Vagina (tissue), 2 donors: ENCODE measurements around the gene SH2D6. TPM values are rescaled to one million over a fixed set of nuclear protein-coding genes. Genes with fewer than 3 reads are reported as not detected.

Experiments
- DNase-seq, 2 donors: peaks; one replicate each; pipeline ENCODE4 v3.0.0-alpha.2; 2017; ENCODE audit errors: extremely low spot score in 2 of 2
- H3K27ac ChIP-seq: fragments of 200-600 bp; sonication (generic); one replicate; pipeline ENCODE4 v1.5.1; 2019
- H3K27me3 ChIP-seq: fragments of 200-600 bp; sonication (generic); one replicate; pipeline ENCODE4 v1.5.1; 2019
- H3K36me3 ChIP-seq, 2 donors: fragments of 200-600 bp; sonication (generic); one replicate each; pipeline ENCODE4 v1.5.1; 2017 to 2019
- H3K4me1 ChIP-seq: fragments of 200-600 bp; sonication (generic); one replicate; pipeline ENCODE4 v1.5.1; 2019
- H3K4me3 ChIP-seq, 2 donors: fragments of 200-600 bp; sonication (generic); 1 replicate in 1 of 2; 2 replicates in 1 of 2; pipeline ENCODE4 v1.5.1; 2016 to 2019
- H3K9me3 ChIP-seq: fragments of 200-600 bp; sonication (generic); one replicate; pipeline ENCODE4 v1.5.1; 2019
- POLR2A ChIP-seq, 2 donors: fragments of 450-650 bp; IDR thresholded peaks; one replicate each; pipeline ENCODE4 v1.6.1; 2017; ENCODE audit warnings: antibody characterized with exemption in 2 of 2, mild to moderate bottlenecking in 2 of 2, moderate library complexity in 2 of 2
- POLR2AphosphoS5 ChIP-seq, 2 donors: sonication (generic); formaldehyde crosslinking; IDR thresholded peaks; one replicate each; pipeline ENCODE4 v1.9.0; 2017; ENCODE audit warnings: antibody characterized with exemption in 2 of 2, mild to moderate bottlenecking in 2 of 2, low read depth in 1 of 2; ENCODE audit not compliant: insufficient read depth in 1 of 2
- intact Hi-C: fragments of 100-400 bp; cut with DNase I; formaldehyde crosslinking; loops from one replicate; pipeline ENCODE4 v1.15.1; 2023
- total RNA-seq: library from RNA; depleted of rRNA; stranded (reverse); fragments of >200 nt; gene quantifications from one replicate; pipeline ENCODE4 v1.2.3, GENCODE V29; 2016
- TF ChIP-seq, protein P1 (sequence below), 3 experiments: fragments of 450-650 bp in 2 of 3; fragments of 200-600 bp in 1 of 3; sonication (generic) in 1 of 3; IDR thresholded peaks; one replicate each; pipeline ENCODE4 v1.5.1; 2017 to 2019; ENCODE audit warnings: antibody characterized with exemption in 3 of 3, mild to moderate bottlenecking in 2 of 3, moderate library complexity in 2 of 3

SH2D6 gene
- total RNA-seq, 1 donor from 2014 or later: not detected

GRCh38 chr2:85447222-85447585 lies 28.7 kb downstream of the SH2D6 start:
- H3K4me1 ChIP-seq: peaks cover 20% of the 10 kb centered on the region
- no peaks in the 10 kb centered on the region for H3K27me3 ChIP-seq
- no peak overlapping the region for H3K4me3 ChIP-seq
- intact Hi-C loops: no loop called here
- no peaks in the 10 kb centered on the region for H3K36me3 ChIP-seq
- no peak for TF ChIP-seq POLR2A (IDR thresholded peaks at IDR 0.05)
- no peak for TF ChIP-seq POLR2AphosphoS5 (IDR thresholded peaks at IDR 0.05; ENCODE audit: insufficient read depth in 1 of 2, low read depth in 1 of 2)
- TF ChIP-seq, protein P1, sequence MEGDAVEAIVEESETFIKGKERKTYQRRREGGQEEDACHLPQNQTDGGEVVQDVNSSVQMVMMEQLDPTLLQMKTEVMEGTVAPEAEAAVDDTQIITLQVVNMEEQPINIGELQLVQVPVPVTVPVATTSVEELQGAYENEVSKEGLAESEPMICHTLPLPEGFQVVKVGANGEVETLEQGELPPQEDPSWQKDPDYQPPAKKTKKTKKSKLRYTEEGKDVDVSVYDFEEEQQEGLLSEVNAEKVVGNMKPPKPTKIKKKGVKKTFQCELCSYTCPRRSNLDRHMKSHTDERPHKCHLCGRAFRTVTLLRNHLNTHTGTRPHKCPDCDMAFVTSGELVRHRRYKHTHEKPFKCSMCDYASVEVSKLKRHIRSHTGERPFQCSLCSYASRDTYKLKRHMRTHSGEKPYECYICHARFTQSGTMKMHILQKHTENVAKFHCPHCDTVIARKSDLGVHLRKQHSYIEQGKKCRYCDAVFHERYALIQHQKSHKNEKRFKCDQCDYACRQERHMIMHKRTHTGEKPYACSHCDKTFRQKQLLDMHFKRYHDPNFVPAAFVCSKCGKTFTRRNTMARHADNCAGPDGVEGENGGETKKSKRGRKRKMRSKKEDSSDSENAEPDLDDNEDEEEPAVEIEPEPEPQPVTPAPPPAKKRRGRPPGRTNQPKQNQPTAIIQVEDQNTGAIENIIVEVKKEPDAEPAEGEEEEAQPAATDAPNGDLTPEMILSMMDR (IDR thresholded peaks at IDR 0.05): no peak
- no peak overlapping the region for H3K27ac ChIP-seq
- no peak for DNase-seq
- H3K9me3 ChIP-seq: no peaks in the 10 kb centered on the region

GRCh38 chr2:85448461-85449213 lies 30.1 kb downstream of the SH2D6 start:
- intact Hi-C loops: no loop called here
- Histone ChIP-seq H3K27ac (no peak overlapping the region), H3K36me3 (no peaks in the 10 kb centered on the region), H3K9me3 (no peaks in the 10 kb centered on the region), H3K4me3 (no peak overlapping the region), H3K4me1 (peaks cover 20% of the 10 kb centered on the region), H3K27me3 (no peaks in the 10 kb centered on the region)
- no peak for DNase-seq
- TF ChIP-seq POLR2AphosphoS5 (IDR thresholded peaks at IDR 0.05; ENCODE audit: insufficient read depth in 1 of 2, low read depth in 1 of 2) (no peak), POLR2A (IDR thresholded peaks at IDR 0.05) (no peak)
- TF ChIP-seq, protein P1 (IDR thresholded peaks at IDR 0.05): no peak

DNA sequence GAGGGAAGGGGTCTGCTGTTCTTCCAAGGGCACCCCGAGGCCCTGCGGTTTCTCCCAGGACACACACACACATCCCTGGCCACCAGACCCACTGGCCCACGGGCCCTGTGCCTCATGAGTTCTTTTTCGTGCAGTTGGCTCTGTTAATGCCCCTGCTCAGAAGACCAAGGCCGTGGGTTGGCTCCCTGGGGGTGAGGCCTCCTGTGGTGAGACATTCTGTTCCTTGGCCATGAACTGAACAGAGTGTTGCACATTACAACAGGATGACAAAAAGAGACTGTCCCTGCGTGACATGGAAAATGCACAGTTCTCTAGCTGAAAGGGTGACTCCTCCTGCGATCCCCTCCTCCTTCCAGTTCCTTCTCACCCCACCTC lies 30.7 kb downstream of the SH2D6 start:
- DNase-seq: no peak
- no peak overlapping the region for H3K4me3 ChIP-seq
- H3K36me3 ChIP-seq: no peaks in the 10 kb centered on the region
- intact Hi-C loops: no loop called here
- peaks cover 20% of the 10 kb centered on the region for H3K4me1 ChIP-seq
- H3K27ac ChIP-seq: no peak overlapping the region
- no peaks in the 10 kb centered on the region for H3K27me3 ChIP-seq
- H3K9me3 ChIP-seq: no peaks in the 10 kb centered on the region
- TF ChIP-seq, protein P1 (IDR thresholded peaks at IDR 0.05): no peak
- no peak for TF ChIP-seq POLR2AphosphoS5 (IDR thresholded peaks at IDR 0.05; ENCODE audit: insufficient read depth in 1 of 2, low read depth in 1 of 2)

GRCh38 chr2:85452237-85452636 lies 33.7 kb downstream of the SH2D6 start:
- no peaks in the 10 kb centered on the region for H3K4me1 ChIP-seq
- intact Hi-C loops: no loop called here
- H3K27me3 ChIP-seq: no peaks in the 10 kb centered on the region
- H3K4me3 ChIP-seq: no peak overlapping the region
- no peak for DNase-seq
- no peaks in the 10 kb centered on the region for H3K36me3 ChIP-seq
- H3K27ac ChIP-seq: no peak overlapping the region
- no peaks in the 10 kb centered on the region for H3K9me3 ChIP-seq
- TF ChIP-seq POLR2A (IDR thresholded peaks at IDR 0.05) (no peak), POLR2AphosphoS5 (IDR thresholded peaks at IDR 0.05; ENCODE audit: insufficient read depth in 1 of 2, low read depth in 1 of 2) (no peak)
- TF ChIP-seq, protein P1 (IDR thresholded peaks at IDR 0.05): no peak

GRCh38 chr2:85453571-85453970 lies 35.1 kb downstream of the SH2D6 start:
- H3K4me1 ChIP-seq: no peaks in the 10 kb centered on the region
- no peak overlapping the region for H3K27ac ChIP-seq
- no peaks in the 10 kb centered on the region for H3K9me3 ChIP-seq
- TF ChIP-seq POLR2AphosphoS5 (IDR thresholded peaks at IDR 0.05; ENCODE audit: insufficient read depth in 1 of 2, low read depth in 1 of 2) (no peak), POLR2A (IDR thresholded peaks at IDR 0.05) (no peak)
- TF ChIP-seq, protein P1 (IDR thresholded peaks at IDR 0.05): no peak
- DNase-seq: no peak
- no peak overlapping the region for H3K4me3 ChIP-seq
- intact Hi-C loops: no loop called here
- no peaks in the 10 kb centered on the region for H3K27me3 ChIP-seq
- H3K36me3 ChIP-seq: no peaks in the 10 kb centered on the region
